Suprapubic skin (tissue), 4 donors: ENCODE results near the gene NKAIN2. TPM values are rescaled to one million over a fixed set of nuclear protein-coding genes. Genes with fewer than 3 reads are reported as not detected.
"Not testable (repeated sequence)": the region's sequence is repeated elsewhere in the genome, so short reads cannot be mapped to it uniquely, and the experiment has no call there.

Source experiments
- DNase-seq, 2 donors: peaks; one replicate each; pipeline ENCODE4 v3.0.0-alpha.2; 2019; ENCODE audit warnings: low spot score in 2 of 2
- H3K27ac ChIP-seq: fragments of 200-600 bp; sonication (generic); one replicate; pipeline ENCODE4 v1.5.1; 2019
- H3K27me3 ChIP-seq: fragments of 200-600 bp; sonication (generic); one replicate; pipeline ENCODE4 v1.5.1; 2019
- H3K36me3 ChIP-seq: fragments of 200-600 bp; sonication (generic); one replicate; pipeline ENCODE4 v1.5.1; 2019
- H3K4me1 ChIP-seq: fragments of 200-600 bp; sonication (generic); one replicate; pipeline ENCODE4 v1.5.1; 2019
- H3K4me3 ChIP-seq: fragments of 200-600 bp; sonication (generic); one replicate; pipeline ENCODE4 v1.5.1; 2019; ENCODE audit warnings: mild to moderate bottlenecking
- H3K9me3 ChIP-seq: fragments of 200-600 bp; sonication (generic); one replicate; pipeline ENCODE4 v1.5.1; 2019
- EP300 ChIP-seq: sonication (generic); formaldehyde crosslinking; IDR thresholded peaks from one replicate; pipeline ENCODE4 v1.6.1; 2017; ENCODE audit warnings: antibody characterized with exemption
- POLR2A ChIP-seq, 2 donors: fragments of 450-650 bp; IDR thresholded peaks; one replicate each; pipeline ENCODE4 v1.6.1; 2017; ENCODE audit warnings: antibody characterized with exemption in 2 of 2, mild to moderate bottlenecking in 2 of 2, moderate library complexity in 2 of 2
- POLR2AphosphoS5 ChIP-seq, 3 donors: sonication (generic); formaldehyde crosslinking; IDR thresholded peaks; one replicate each; pipeline ENCODE4 v1.6.1; 2017; ENCODE audit warnings: antibody characterized with exemption in 3 of 3
- WGBS: methylation state at CpG from one replicate; pipeline ENCODE4 v1.1.5; 2018; 5-methylcytosine and 5-hydroxymethylcytosine counted together
- total RNA-seq, 4 donors: library from RNA; depleted of rRNA; stranded (reverse); fragments of >200 nt; gene quantifications; one replicate each; pipeline ENCODE4 v1.1.0, GENCODE V29; 2016
- TF ChIP-seq, protein P1 (sequence below), 2 donors: fragments of 200-600 bp in 1 of 2; fragments of 450-650 bp in 1 of 2; sonication (generic) in 1 of 2; IDR thresholded peaks; one replicate each; pipeline ENCODE4 v1.5.1; 2016 to 2019; ENCODE audit warnings: antibody characterized with exemption in 2 of 2, mild to moderate bottlenecking in 1 of 2, moderate library complexity in 1 of 2

The NKAIN2 gene
- total RNA-seq, 4 donors from 2014 or later, result 0.40 TPM; not detected in 3

DNA sequence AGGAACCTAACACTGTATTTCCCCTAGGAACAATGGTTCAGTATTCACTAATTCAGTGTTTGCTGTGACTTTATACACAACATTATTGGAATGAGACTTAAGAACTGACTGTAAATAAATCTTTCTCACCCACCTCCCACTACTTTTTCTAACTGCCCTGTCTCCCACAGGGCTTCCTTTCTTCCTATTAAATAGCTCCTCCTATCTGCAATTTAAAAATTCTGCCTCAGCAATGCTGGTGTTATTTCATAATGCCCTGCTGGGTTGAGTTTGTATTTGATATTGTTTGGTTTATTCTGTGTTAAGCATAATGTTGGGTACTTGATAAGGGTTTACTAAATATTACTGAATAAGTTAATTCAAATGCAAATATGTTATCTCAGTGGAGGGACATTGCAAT, 585.5 kb downstream of the NKAIN2 start:
- H3K27ac ChIP-seq, result no peak overlapping the region
- no peaks in the 10 kb centered on the region for H3K4me1 ChIP-seq
- DNase-seq, result no peak
- TF ChIP-seq EP300, result no peak
- TF ChIP-seq POLR2A (IDR thresholded peaks at IDR 0.05), result no peak
- TF ChIP-seq, protein P1, sequence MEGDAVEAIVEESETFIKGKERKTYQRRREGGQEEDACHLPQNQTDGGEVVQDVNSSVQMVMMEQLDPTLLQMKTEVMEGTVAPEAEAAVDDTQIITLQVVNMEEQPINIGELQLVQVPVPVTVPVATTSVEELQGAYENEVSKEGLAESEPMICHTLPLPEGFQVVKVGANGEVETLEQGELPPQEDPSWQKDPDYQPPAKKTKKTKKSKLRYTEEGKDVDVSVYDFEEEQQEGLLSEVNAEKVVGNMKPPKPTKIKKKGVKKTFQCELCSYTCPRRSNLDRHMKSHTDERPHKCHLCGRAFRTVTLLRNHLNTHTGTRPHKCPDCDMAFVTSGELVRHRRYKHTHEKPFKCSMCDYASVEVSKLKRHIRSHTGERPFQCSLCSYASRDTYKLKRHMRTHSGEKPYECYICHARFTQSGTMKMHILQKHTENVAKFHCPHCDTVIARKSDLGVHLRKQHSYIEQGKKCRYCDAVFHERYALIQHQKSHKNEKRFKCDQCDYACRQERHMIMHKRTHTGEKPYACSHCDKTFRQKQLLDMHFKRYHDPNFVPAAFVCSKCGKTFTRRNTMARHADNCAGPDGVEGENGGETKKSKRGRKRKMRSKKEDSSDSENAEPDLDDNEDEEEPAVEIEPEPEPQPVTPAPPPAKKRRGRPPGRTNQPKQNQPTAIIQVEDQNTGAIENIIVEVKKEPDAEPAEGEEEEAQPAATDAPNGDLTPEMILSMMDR (IDR thresholded peaks at IDR 0.05), result no peak
- TF ChIP-seq POLR2AphosphoS5 (IDR thresholded peaks at IDR 0.05), result no peak
- no peaks in the 10 kb centered on the region for H3K9me3 ChIP-seq
- no peak overlapping the region for H3K4me3 ChIP-seq
- no peaks in the 10 kb centered on the region for H3K36me3 ChIP-seq
- H3K27me3 ChIP-seq, result no peaks in the 10 kb centered on the region

DNA sequence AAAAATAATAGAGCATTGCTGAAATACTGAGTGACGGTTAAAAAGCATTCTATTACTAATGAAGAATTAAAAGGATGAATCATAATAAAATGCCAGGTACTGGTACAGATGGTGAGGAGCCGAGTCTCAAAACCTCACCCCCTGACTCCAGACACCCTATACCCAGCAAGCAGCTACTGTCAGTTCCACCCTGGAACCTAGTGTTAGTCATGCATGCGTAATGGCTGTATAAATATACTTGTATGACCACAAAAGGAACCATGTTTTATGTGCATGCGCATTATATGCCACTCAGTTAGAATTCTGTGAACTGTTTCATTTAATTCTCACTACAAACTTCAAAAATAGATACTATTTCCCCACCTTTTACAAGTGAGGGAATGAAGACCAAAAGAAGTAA, 589.9 kb downstream of the NKAIN2 start:
- no peak for TF ChIP-seq EP300
- no peak for TF ChIP-seq POLR2A (IDR thresholded peaks at IDR 0.05)
- no peak for TF ChIP-seq POLR2AphosphoS5 (IDR thresholded peaks at IDR 0.05)
- TF ChIP-seq, protein P1 (IDR thresholded peaks at IDR 0.05), result no peak
- Histone ChIP-seq H3K36me3 (no peaks in the 10 kb centered on the region), H3K27me3 (no peaks in the 10 kb centered on the region), H3K27ac (no peak overlapping the region), H3K4me3 (no peak overlapping the region), H3K9me3 (no peaks in the 10 kb centered on the region), H3K4me1 (no peaks in the 10 kb centered on the region)
- WGBS, result 93% methylated on average over 4 of the region's 4 CpGs
- DNase-seq, result no peak

DNA sequence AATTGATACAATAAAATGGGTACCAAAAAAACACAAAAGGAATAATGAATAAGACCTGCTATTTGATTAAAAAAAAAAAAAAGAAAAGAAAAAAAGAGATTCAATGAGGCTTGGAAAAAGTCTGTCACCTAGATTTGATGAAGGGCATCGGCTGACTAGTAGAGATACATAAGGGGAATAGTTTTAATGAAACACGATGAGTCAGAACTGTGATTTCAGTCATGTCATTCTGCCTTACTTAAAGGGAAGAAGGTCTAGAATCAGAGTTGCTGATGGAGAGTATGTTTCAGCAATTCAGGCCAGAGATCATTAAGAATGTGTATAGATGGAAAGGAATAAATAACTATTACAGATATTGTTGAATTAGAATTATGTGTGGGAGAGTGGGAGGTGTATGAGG, 592.7 kb downstream of the NKAIN2 start:
- no peak for TF ChIP-seq EP300
- no peak for TF ChIP-seq POLR2A (IDR thresholded peaks at IDR 0.05)
- no peak for TF ChIP-seq POLR2AphosphoS5 (IDR thresholded peaks at IDR 0.05)
- TF ChIP-seq, protein P1 (IDR thresholded peaks at IDR 0.05), result no peak
- Histone ChIP-seq H3K9me3 (no peaks in the 10 kb centered on the region), H3K36me3 (no peaks in the 10 kb centered on the region), H3K4me3 (no peak overlapping the region), H3K4me1 (no peaks in the 10 kb centered on the region), H3K27me3 (no peaks in the 10 kb centered on the region), H3K27ac (no peak overlapping the region)
- 94% methylated on average over 2 of the region's 2 CpGs for WGBS
- no peak for DNase-seq

DNA sequence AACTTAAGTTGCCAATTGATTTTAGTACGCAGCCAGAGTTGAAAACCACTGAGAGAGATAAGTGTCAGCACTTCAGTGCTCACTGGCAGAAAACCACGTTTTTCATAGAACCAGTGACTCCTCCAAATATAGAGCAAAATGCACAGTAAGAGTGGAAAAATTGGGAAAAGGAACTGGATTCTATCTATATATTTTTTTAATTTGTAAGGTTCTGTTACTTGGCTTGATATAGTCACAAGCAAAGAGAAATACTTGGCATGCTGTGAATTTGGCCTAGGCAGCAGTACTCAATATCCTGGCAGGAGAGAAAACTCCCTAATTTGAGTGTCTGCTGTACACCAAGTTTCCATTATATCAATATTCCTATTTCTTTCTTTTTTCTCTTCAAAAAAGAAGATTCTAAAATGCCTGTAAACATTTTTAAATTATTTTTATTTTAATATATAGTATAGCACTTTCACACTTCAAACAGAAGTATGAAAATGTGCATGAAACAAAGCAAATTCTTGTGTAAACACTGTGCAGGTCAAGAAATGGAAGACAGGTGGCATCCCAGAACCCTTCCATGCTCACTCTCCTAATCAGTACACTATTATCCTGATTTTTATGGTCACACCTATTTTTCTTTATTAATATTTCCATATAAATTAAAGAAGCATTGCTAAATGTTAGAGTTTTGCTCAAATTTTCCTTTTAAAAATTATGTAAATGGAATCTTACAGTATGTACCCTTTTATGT, 596.8 kb downstream of the NKAIN2 start:
- TF ChIP-seq POLR2A (IDR thresholded peaks at IDR 0.05), result no peak
- TF ChIP-seq POLR2AphosphoS5 (IDR thresholded peaks at IDR 0.05), result no peak
- no peak for TF ChIP-seq EP300
- TF ChIP-seq, protein P1 (IDR thresholded peaks at IDR 0.05), result no peak
- Histone ChIP-seq H3K27ac (no peak overlapping the region), H3K9me3 (no peaks in the 10 kb centered on the region), H3K4me1 (no peaks in the 10 kb centered on the region), H3K4me3 (no peak overlapping the region), H3K27me3 (no peaks in the 10 kb centered on the region), H3K36me3 (no peaks in the 10 kb centered on the region)
- no peak for DNase-seq
- WGBS, result 61% methylated on average over 2 of the region's 2 CpGs

DNA sequence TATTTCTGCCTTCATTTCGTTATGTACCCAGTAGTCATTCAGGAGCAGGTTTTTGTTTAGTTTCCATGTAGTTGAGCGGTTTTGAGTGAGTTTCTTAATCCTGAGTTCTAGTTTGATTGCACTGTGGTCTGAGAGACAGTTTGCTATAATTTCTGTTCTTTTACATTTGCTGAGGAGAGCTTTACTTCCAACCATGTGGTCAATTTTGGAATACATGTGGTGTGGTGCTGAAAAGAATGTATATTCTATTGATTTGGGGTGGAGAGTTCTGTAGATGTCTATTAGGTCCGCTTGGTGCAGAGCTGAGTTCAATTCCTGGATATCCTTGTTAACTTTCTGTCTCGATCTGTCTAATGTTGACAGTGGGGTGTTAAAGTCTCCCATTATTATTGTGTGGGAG, 606.8 kb downstream of the NKAIN2 start:
- 73% methylated on average over 4 of the region's 4 CpGs for WGBS
- H3K4me1 ChIP-seq, result not testable (repeated sequence)

DNA sequence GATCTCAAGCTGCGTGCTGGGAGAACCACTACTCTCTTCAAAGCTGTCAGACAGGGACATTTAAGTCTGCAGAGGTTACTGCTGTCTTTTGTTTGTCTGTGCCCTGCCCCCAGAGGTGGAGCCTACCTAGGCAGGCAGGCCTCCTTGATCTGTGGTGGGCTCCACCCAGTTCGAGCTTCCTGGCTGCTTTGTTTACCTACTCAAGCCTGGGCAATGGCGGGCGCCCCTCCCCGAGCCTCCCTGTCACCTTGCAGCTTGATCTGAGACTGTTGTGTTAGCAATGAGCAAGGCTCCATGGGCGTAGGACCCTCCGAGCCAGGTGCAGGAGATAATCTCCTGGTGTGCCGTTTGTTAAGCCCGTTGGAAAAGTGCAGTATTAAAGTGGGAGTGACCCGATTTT, 609.0 kb downstream of the NKAIN2 start:
- not testable (repeated sequence) for DNase-seq, H3K9me3 ChIP-seq, H3K4me1 ChIP-seq, H3K4me3 ChIP-seq, H3K36me3 ChIP-seq, H3K27ac ChIP-seq, H3K27me3 ChIP-seq
- WGBS, result 73% methylated on average over 8 of the region's 10 CpGs

More for the DNA sequence above, 606.8 kb downstream of the NKAIN2 start:
- not testable (repeated sequence) for H3K4me3 ChIP-seq, H3K9me3 ChIP-seq, H3K27ac ChIP-seq, H3K36me3 ChIP-seq, DNase-seq, H3K27me3 ChIP-seq
